Neuronal stem cell (in vitro differentiated cells): ENCODE data around the gene SPOCK1.

Source experiments
- DNase-seq: peaks from one replicate; pipeline ENCODE4 v3.0.0-alpha.2; 2013; ENCODE audit warnings: low spot score
- H2AFZ ChIP-seq: one replicate; pipeline ENCODE4 v1.6.1; 2013; ENCODE audit warnings: mild to moderate bottlenecking, low read length, inconsistent platforms
- H2AK5ac ChIP-seq: 2 replicates; pipeline ENCODE4 v1.6.1; 2013; ENCODE audit warnings: low read depth, mild to moderate bottlenecking, inconsistent platforms, low read length, moderate library complexity, mixed read lengths
- H2BK120ac ChIP-seq: 2 replicates; pipeline ENCODE4 v1.6.1; 2013; ENCODE audit warnings: low read depth, mild to moderate bottlenecking, inconsistent platforms, low read length, moderate library complexity, mixed read lengths
- H2BK12ac ChIP-seq: one replicate; pipeline ENCODE4 v1.6.1; 2013; ENCODE audit warnings: low read length, inconsistent platforms
- H2BK15ac ChIP-seq: 2 replicates; pipeline ENCODE4 v1.6.1; 2013; ENCODE audit warnings: mild to moderate bottlenecking, low read length, inconsistent platforms, mixed read lengths
- H2BK5ac ChIP-seq: one replicate; pipeline ENCODE4 v1.6.1; 2013; ENCODE audit warnings: inconsistent platforms, mild to moderate bottlenecking, low read length, moderate library complexity
- H3K14ac ChIP-seq: one replicate; pipeline ENCODE4 v1.6.1; 2013; ENCODE audit warnings: low read length, inconsistent platforms
- H3K18ac ChIP-seq: 2 replicates; pipeline ENCODE4 v1.6.1; 2013; ENCODE audit warnings: low read length, inconsistent platforms
- H3K23ac ChIP-seq: 2 replicates; pipeline ENCODE4 v1.6.1; 2013; ENCODE audit warnings: low read depth, mild to moderate bottlenecking, mixed read lengths, low read length, inconsistent platforms; ENCODE audit not compliant: poor library complexity
- H3K27ac ChIP-seq: replicated peaks from 3 replicates; pipeline ENCODE4 v1.5.1; 2013; ENCODE audit warnings: low read length, inconsistent platforms
- H3K27me3 ChIP-seq, 3 experiments: 2 replicates each; pipeline ENCODE4 v1.6.1; 2013; ENCODE audit warnings: low read length in 3 of 3, mild to moderate bottlenecking in 2 of 3, inconsistent platforms in 1 of 3, low read depth in 1 of 3, mixed read lengths in 1 of 3, moderate library complexity in 1 of 3; ENCODE audit not compliant: control insufficient read depth in 3 of 3, insufficient read depth in 3 of 3
- H3K36me3 ChIP-seq, 2 donors: replicated peaks in 1 of 2; 2 replicates each; pipeline ENCODE4 v1.6.1; 2013; ENCODE audit warnings: low read length in 2 of 2; ENCODE audit not compliant: control insufficient read depth in 2 of 2, insufficient read depth in 2 of 2
- H3K4ac ChIP-seq: 2 replicates; pipeline ENCODE4 v1.6.1; 2013; ENCODE audit warnings: inconsistent platforms, mild to moderate bottlenecking, low read length, moderate library complexity
- H3K4me1 ChIP-seq, 2 donors: 1 replicate in 1 of 2; 2 replicates in 1 of 2; pipeline ENCODE4 v1.6.1; 2013; ENCODE audit warnings: low read length in 2 of 2, low read depth in 1 of 2; ENCODE audit not compliant: control insufficient read depth in 2 of 2, insufficient read depth in 1 of 2
- H3K4me2 ChIP-seq: one replicate; pipeline ENCODE4 v1.6.1; 2013; ENCODE audit warnings: mild to moderate bottlenecking, low read length, inconsistent platforms; ENCODE audit not compliant: insufficient read depth, poor library complexity, severe bottlenecking
- H3K4me3 ChIP-seq, 2 donors: 2 replicates each; pipeline ENCODE4 v1.5.1; 2013; ENCODE audit warnings: low read length in 2 of 2, mild to moderate bottlenecking in 2 of 2, inconsistent platforms in 1 of 2, moderate library complexity in 1 of 2
- H3K79me1 ChIP-seq: one replicate; pipeline ENCODE4 v1.6.1; 2013; ENCODE audit warnings: low read depth, mild to moderate bottlenecking, inconsistent platforms, low read length, moderate library complexity
- H3K9ac ChIP-seq: one replicate; pipeline ENCODE4 v1.6.1; 2013; ENCODE audit warnings: mild to moderate bottlenecking, low read depth, low read length, inconsistent platforms; ENCODE audit not compliant: poor library complexity
- H3K9me3 ChIP-seq, 2 donors: replicated peaks in 1 of 2; 2 replicates each; pipeline versions ENCODE3 to v1.6.1; 2013; ENCODE audit warnings: low read length in 2 of 2, mild to moderate bottlenecking in 2 of 2, inconsistent platforms in 1 of 2, low read depth in 1 of 2, mixed read lengths in 1 of 2, moderate library complexity in 1 of 2; ENCODE audit not compliant: control insufficient read depth in 2 of 2, insufficient read depth in 1 of 2
- H4K8ac ChIP-seq: one replicate; pipeline ENCODE4 v1.6.1; 2013; ENCODE audit warnings: low read depth, mild to moderate bottlenecking, inconsistent platforms, low read length, moderate library complexity
- H4K91ac ChIP-seq: one replicate; pipeline ENCODE4 v1.6.1; 2013; ENCODE audit warnings: low read length, low read depth, mild to moderate bottlenecking, inconsistent platforms; ENCODE audit not compliant: poor library complexity
- WGBS, 2 donors: extraction: QIAGEN DNeasy Blood & Tissue Kit; methylation state at CpG; one replicate each; pipeline ENCODE4 v1.1.7; 2013; ENCODE audit warnings: missing lambda C conversion rate in 2 of 2, mixed read lengths in 1 of 2; ENCODE audit not compliant: insufficient read length in 2 of 2, insufficient replicate concordance in 1 of 2; ENCODE audit errors: extremely low coverage in 2 of 2; 5-methylcytosine and 5-hydroxymethylcytosine counted together

Gene SPOCK1

GRCh38 chr5:137051161-137051560, 448.0 kb downstream of the SPOCK1 start:
- Histone ChIP-seq H3K4me2 (no peak overlapping the region), H4K8ac (no peak overlapping the region), H3K9me3 (no peaks in the 10 kb centered on the region), H3K4me3 (no peak overlapping the region), H3K27me3 (no peaks in the 10 kb centered on the region), H3K23ac (no peak overlapping the region), H3K4ac (no peak overlapping the region), H3K14ac (no peak overlapping the region), H3K9ac (no peak overlapping the region), H2BK15ac (no peak overlapping the region), H2BK12ac (no peak overlapping the region), H2AK5ac (no peak overlapping the region), H3K4me1 (no peaks in the 10 kb centered on the region), H2BK120ac (no peak overlapping the region), H2BK5ac (no peak overlapping the region), H4K91ac (no peak overlapping the region), H3K79me1 (no peaks in the 10 kb centered on the region), H3K36me3 (no peaks in the 10 kb centered on the region), H3K18ac (no peak overlapping the region), H3K27ac (no peak overlapping the region), H2AFZ (no peak overlapping the region)
- no CpG with 5 or more reads among the region's 3 CpGs for WGBS, 2 donors
- no peak for DNase-seq

DNA sequence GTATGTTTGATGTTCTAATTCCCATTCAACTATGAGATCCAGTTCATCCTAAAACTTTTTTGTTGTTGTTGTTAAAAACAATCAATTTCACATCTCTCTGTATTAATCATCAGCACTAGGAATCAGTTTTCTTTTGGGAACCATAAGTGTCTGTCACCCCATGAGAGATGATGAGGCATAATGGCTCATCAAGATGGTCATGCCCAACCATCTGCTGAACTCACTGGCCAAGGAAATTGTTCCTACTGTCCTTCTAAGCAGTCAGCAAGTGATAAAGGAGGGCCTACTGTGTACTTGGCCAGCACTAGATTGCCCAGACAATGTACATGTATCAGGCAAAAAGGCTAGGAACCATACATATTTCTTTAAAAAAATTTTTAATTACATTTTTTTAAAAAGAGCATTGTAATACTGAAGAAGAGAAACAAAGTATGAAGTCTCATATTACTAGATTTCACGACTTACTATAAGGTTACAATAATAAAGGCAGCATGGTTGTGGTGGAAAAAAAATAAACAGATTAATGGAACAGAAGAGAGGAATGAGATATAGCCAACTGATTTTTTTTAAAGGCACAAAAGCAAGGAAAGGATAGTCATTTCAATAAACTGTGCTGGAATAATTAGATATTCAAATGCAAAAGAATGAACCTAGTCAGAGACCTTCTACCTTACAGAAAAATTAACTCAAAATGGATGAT, 458.3 kb downstream of the SPOCK1 start:
- no peak overlapping the region for H3K27ac ChIP-seq
- DNase-seq = no peak
- no peak overlapping the region for H2BK15ac ChIP-seq
- no peak overlapping the region for H2BK12ac ChIP-seq
- no peak overlapping the region for H2BK120ac ChIP-seq
- no CpG with 5 or more reads among the region's 1 CpG for WGBS, 2 donors
- no peak overlapping the region for H4K8ac ChIP-seq
- H3K27me3 ChIP-seq = no peaks in the 10 kb centered on the region
- no peak overlapping the region for H3K4ac ChIP-seq
- H3K9me3 ChIP-seq = no peaks in the 10 kb centered on the region
- no peaks in the 10 kb centered on the region for H3K36me3 ChIP-seq
- H3K18ac ChIP-seq = no peak overlapping the region
- H3K23ac ChIP-seq = no peak overlapping the region
- H3K4me1 ChIP-seq = peaks cover 4 to 9% of the 10 kb centered on the region in 2 donors
- no peak overlapping the region for H3K4me2 ChIP-seq
- no peak overlapping the region for H3K4me3 ChIP-seq
- H4K91ac ChIP-seq = no peak overlapping the region
- H3K14ac ChIP-seq = no peak overlapping the region
- H2AFZ ChIP-seq = no peak overlapping the region
- H2AK5ac ChIP-seq = no peak overlapping the region
- no peaks in the 10 kb centered on the region for H3K79me1 ChIP-seq
- H2BK5ac ChIP-seq = no peak overlapping the region
- H3K9ac ChIP-seq = no peak overlapping the region

GRCh38 chr5:137040024-137040423, 459.1 kb downstream of the SPOCK1 start:
- no peaks in the 10 kb centered on the region for H3K79me1 ChIP-seq
- H3K36me3 ChIP-seq = no peaks in the 10 kb centered on the region
- H3K9ac ChIP-seq = no peak overlapping the region
- H2AK5ac ChIP-seq = no peak overlapping the region
- no peak overlapping the region for H2BK5ac ChIP-seq
- no CpG with 5 or more reads among the region's 4 CpGs for WGBS, 2 donors
- no peak overlapping the region for H3K4me2 ChIP-seq
- H3K4ac ChIP-seq = no peak overlapping the region
- no peak overlapping the region for H3K4me3 ChIP-seq
- H2BK120ac ChIP-seq = no peak overlapping the region
- peaks cover 4 to 9% of the 10 kb centered on the region in 2 donors for H3K4me1 ChIP-seq
- no peak for DNase-seq
- peak overlapping the region; percentile 8 for H3K18ac ChIP-seq
- no peak overlapping the region for H3K14ac ChIP-seq
- H3K27ac ChIP-seq = no peak overlapping the region
- H3K23ac ChIP-seq = no peak overlapping the region
- no peaks in the 10 kb centered on the region for H3K9me3 ChIP-seq
- H3K27me3 ChIP-seq = no peaks in the 10 kb centered on the region
- H2BK12ac ChIP-seq = no peak overlapping the region
- no peak overlapping the region for H2AFZ ChIP-seq
- no peak overlapping the region for H4K91ac ChIP-seq
- no peak overlapping the region for H2BK15ac ChIP-seq
- H4K8ac ChIP-seq = no peak overlapping the region

GRCh38 chr5:137037848-137038247, 461.3 kb downstream of the SPOCK1 start:
- no peaks in the 10 kb centered on the region for H3K27me3 ChIP-seq
- no peak overlapping the region for H3K4me2 ChIP-seq
- no peak overlapping the region for H2BK12ac ChIP-seq
- H2AFZ ChIP-seq = no peak overlapping the region
- WGBS, 2 donors = no CpG with 5 or more reads among the region's 2 CpGs
- no peak overlapping the region for H4K8ac ChIP-seq
- H2AK5ac ChIP-seq = no peak overlapping the region
- no peak overlapping the region for H2BK15ac ChIP-seq
- peaks cover 6 to 9% of the 10 kb centered on the region in 2 donors for H3K4me1 ChIP-seq
- no peaks in the 10 kb centered on the region for H3K9me3 ChIP-seq
- H3K27ac ChIP-seq = no peak overlapping the region
- no peaks in the 10 kb centered on the region for H3K79me1 ChIP-seq
- no peak overlapping the region for H3K9ac ChIP-seq
- no peak for DNase-seq
- H2BK120ac ChIP-seq = no peak overlapping the region
- H4K91ac ChIP-seq = no peak overlapping the region
- no peak overlapping the region for H2BK5ac ChIP-seq
- no peak overlapping the region for H3K4me3 ChIP-seq
- H3K23ac ChIP-seq = no peak overlapping the region
- H3K4ac ChIP-seq = no peak overlapping the region
- no peak overlapping the region for H3K18ac ChIP-seq
- H3K14ac ChIP-seq = no peak overlapping the region
- no peaks in the 10 kb centered on the region for H3K36me3 ChIP-seq
